GM18861 (cell line): Measurements from ENCODE around the gene GGNBP2.
A peak's percentile ranks its signal among the peaks of the same experiment; 100 is the strongest.

Source experiments
- ATAC-seq: cut with Tn5 transposase; IDR thresholded peaks from one replicate; pipeline ENCODE4 v1.9.1; 2021; ENCODE audit not compliant: unreplicated experiment

Gene GGNBP2

DNA sequence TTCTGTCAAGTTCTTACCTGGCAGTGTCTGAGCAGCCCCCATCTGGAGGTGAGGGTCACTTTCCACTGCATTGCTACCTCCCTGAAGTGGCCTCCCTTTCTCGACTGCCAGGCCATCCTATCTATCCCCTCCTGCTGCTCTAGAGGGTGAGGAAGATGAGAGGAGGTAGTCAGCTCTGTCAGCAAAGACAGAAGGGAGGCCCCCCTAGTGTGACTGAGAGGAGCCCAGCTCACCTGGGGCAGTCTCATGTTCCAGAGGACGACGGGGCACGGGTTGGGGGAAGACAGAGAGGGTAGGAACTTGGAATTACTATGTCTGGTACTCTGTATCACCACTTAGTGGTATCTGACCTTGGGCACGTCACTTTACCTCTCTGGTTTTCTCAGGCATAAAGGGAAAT lies 32.1 kb upstream of the GGNBP2 start:
- no peak for ATAC-seq

DNA sequence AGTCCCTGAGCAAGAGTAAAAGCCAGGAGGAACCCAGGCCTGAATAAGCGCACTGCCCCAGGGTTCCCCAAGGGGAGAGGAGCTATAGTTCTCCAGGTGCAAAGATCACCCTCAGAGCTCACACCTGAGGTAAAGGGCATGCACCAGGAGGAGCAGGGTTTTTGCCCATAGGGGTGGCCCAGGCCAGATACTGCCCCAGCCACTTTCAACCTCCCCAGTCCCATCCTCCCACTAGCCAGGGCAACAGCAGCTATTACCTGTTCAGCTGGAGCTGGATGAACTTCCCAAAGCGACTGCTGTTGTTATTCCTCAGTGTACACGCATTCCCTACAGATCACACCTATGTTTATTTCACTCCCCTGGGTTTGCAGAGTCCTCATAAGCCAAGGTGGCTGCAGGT lies 29.9 kb upstream of the GGNBP2 start:
- ATAC-seq: no peak

- ATAC-seq: no peak
Observed at GRCh38 chr17:36515837-36516236, 28.9 kb upstream of the GGNBP2 start.

DNA sequence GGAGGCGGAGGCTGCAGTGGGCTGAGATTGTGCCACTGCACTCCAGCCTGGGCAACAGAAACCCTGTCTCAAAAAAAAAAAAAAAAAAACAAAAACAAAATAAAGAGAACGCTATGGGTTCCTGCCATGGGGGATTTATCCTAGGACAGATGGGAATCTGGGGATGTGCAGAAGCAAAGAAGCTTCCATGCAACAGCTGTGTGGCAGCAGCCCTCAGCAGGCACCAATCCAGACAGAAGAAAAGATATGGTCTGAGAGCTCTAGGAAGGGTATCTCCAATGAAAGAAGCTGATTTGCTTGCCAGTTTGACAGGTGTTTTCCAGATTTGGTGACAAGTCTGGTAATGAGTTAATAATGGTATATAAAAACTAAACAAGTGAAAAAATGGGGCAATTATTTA lies 21.6 kb upstream of the GGNBP2 start:
- no peak for ATAC-seq

GRCh38 chr17:36524428-36524876 lies 20.3 kb upstream of the GGNBP2 start:
- ATAC-seq: no peak

- no peak for ATAC-seq
Observed at GRCh38 chr17:36525113-36525512, 19.6 kb upstream of the GGNBP2 start.

- ATAC-seq: no peak
Observed at GRCh38 chr17:36525888-36526287, 18.8 kb upstream of the GGNBP2 start.

GRCh38 chr17:36527621-36528250 lies 17.0 kb upstream of the GGNBP2 start:
- ATAC-seq: no peak

DNA sequence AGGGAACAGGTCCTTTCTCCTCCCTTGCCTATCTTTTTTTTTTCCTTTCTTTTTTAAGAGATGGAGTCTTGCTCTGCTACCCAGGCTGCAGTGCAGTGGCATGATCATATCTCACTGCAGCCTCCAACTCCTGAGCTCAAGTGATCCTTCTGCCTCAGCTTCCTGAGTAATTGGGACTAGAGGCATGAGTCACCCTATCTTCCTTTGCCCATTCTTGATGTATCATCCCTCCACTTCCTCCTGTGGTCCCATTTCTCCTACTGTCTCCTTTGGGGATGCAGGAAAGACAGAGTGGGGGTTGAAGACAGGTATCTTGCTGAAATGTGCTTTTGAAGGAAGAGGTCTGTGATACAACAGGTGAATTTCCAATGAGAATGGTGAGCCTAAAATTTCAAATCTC lies 15.6 kb upstream of the GGNBP2 start:
- no peak for ATAC-seq

- no peak for ATAC-seq
Observed at GRCh38 chr17:36532435-36532975, 12.2 kb upstream of the GGNBP2 start.

- ATAC-seq: peak; percentile 18
Observed at GRCh38 chr17:36533935-36534839, 10.5 kb upstream of the GGNBP2 start.

- ATAC-seq: peak; percentile 58
Observed at GRCh38 chr17:36534840-36535668, 9.7 kb upstream of the GGNBP2 start, which contains the start of the genes MYO19 and PIGW. Gene MYO19, minus strand, starts transcription at chr17:36534868. Its CDS starts 2,330 bp downstream, at chr17:36532538. Gene PIGW, plus strand, starts transcription at chr17:36534987. Its CDS starts 2,115 bp downstream, at chr17:36537102.

- no peak for ATAC-seq
Observed at GRCh38 chr17:36535669-36536081, 9.0 kb upstream of the GGNBP2 start.

GRCh38 chr17:36540696-36541095 lies 4.0 kb upstream of the GGNBP2 start:
- no peak for ATAC-seq

- no peak for ATAC-seq
Observed at GRCh38 chr17:36542755-36543154, 2.0 kb upstream of the GGNBP2 start.

GRCh38 chr17:36544044-36544306 lies 744 bp upstream of the GGNBP2 start:
- no peak for ATAC-seq

DNA sequence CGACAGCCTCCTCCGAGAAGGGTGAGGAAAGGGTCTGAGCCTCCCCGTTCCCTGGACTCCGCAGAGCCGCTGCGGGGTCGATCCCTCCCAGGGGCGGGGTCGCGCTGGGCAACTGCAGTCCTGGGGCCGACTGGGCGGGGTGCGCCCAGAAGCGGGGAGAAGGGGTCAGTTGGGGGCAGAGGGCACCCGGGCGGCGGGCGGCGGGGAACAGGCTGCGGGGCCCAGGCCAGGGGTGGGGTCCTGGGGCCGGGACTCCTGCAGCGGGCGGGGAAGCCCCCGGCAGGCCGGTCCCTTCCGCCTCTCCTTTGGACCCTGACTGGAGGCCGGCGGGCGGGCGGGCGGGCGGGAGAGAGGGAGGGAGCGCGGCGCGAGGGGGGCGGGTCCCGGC lies 352 bp downstream of the GGNBP2 start:
- ATAC-seq: no peak

GRCh38 chr17:36545465-36546417 lies 1.0 kb downstream of the GGNBP2 start:
- ATAC-seq: peak; percentile 35

- no peak for ATAC-seq
Observed at GRCh38 chr17:36546418-36547093, 1.8 kb downstream of the GGNBP2 start.

DNA sequence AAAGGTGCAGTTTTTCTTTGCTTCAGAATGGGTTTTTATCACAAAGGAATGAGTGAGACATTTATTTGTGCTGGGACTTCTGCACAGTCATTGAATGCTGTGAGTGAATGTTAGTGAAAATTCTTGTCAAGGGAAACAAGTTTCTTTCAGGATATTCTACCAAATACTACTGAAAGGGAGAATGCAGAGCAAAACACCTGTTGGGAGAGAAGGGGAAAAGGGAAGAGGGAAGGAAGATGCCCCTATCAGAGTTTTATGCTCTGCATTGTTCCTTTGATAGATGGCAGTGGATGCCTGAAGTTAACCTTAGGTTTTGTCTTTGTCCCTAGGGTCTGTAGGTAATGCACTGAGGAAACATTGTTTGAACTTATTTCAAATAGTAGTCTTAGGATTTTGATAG lies 3.1 kb downstream of the GGNBP2 start:
- ATAC-seq: no peak
